ENCODE data around the gene DMRTC1B. TPM values are rescaled to one million over a fixed set of nuclear protein-coding genes. Genes with fewer than 3 reads are reported as not detected.
"Not testable (repeated sequence)": the region's sequence is repeated elsewhere in the genome, so short reads cannot be mapped to it uniquely, and the experiment has no call there.

Gene DMRTC1B, protein sequence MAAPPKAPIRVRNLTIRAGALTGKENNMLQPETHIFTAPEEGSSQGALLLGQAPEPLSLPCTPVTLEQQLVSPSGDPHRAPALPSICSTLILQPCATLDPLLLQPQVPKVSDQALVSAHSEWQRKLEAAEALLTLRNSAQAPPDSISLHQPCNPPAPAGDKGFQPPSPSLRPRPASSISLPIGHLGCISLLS
- not detected in 2 replicates for total RNA-seq (2014; rRNA removed; shearing (Covaris generic))

DNA sequence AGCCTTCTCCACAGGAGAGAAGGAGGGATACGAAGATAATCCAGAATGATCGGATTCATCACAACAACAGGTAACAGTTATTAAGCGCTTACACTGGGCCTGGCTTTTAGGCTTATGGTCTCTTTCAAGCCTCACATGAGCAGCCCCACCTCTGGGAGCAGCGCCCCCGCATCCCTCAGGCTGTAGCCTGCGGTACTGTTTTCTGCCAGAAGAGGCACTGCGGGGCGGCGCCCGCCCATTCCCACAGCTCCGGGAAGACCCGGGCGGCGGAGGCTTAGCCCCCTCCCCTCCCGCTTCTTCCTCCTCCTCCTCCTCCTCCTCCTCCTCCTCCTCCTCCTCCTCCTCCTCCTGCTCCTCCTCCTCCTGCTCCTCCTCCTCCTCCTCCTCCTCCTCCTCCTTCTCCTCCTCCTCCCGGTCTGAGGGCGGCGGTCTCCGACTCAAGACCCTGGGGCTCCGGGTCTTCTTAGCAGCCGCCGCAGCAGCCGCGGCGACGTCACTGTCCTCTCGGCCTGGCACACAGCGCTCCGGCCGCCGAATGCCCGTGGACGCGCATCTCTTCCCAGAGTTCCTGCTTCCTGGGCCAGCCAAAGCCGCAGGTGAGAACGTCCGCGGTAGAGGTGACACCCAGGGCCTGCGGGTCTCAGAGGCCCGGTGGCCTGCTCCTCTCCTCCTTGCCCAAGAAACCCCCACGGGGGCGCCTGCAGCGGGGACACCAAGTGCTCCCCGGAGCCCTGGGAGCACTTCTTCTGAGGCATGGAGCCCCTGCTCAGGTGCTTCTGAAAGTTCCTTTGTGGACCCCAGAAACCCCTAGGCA is at the start of gene DMRTC1B:
Gene DMRTC1B (plus strand): TSS at position 238 of the 814 bp plus-strand sequence. CDS start 68,246 bp downstream, outside the sequence.
- not testable (repeated sequence) for H3K4me3 ChIP-seq; H3K9me3 ChIP-seq (replicated peaks); H3K4me1 ChIP-seq; H3K36me3 ChIP-seq; H3K27ac ChIP-seq; H3K27me3 ChIP-seq; DNase-seq

DNA sequence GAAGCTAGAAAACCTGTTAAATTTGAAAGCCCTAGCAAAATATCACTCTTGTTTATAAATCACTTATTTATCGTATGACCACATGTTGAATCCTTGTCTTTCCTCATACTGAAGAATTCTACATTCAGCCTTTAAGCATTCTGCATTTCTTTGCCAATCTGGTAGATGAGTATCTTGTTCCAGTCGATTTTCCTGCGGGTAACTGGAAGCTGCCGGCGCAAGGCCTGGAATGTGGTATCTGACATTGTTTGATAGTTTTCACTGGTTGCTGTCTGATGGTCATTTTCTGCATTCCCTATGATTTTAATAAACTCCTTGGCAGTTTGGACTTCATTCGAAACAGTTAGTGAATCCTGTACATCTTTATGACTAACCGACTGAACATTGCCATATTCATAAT is 48.8 kb upstream of the DMRTC1B start:
- Histone ChIP-seq H3K9me3 (replicated peaks) (no peaks in the 10 kb centered on the region), H3K27me3 (no peaks in the 10 kb centered on the region), H3K27ac (no peak overlapping the region), H3K4me3 (no peak overlapping the region), H3K4me1 (no peaks in the 10 kb centered on the region), H3K36me3 (no peaks in the 10 kb centered on the region)
- DNase-seq = no peak

DNA sequence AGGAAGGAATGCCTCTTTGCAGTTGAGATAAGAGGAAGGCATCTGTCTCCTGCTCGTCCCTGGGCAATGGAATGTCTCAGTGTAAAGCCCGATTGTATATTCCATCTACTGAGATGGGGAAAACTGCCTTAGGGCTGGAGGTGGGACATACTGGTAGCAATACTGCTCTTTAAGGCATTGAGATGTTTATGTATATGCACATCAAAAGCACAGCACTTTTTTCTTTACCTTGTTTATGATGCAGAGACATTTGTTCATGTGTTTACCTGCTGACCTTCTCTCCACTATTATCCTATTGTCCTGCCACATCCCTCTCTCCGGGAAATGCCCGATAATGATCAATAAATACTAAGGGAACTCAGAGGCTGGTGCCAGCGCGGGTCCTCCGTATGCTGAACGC is 43.1 kb upstream of the DMRTC1B start:
- not testable (repeated sequence) for H3K27ac ChIP-seq; H3K4me1 ChIP-seq; H3K36me3 ChIP-seq; DNase-seq; H3K27me3 ChIP-seq; H3K4me3 ChIP-seq; H3K9me3 ChIP-seq (replicated peaks)

DNA sequence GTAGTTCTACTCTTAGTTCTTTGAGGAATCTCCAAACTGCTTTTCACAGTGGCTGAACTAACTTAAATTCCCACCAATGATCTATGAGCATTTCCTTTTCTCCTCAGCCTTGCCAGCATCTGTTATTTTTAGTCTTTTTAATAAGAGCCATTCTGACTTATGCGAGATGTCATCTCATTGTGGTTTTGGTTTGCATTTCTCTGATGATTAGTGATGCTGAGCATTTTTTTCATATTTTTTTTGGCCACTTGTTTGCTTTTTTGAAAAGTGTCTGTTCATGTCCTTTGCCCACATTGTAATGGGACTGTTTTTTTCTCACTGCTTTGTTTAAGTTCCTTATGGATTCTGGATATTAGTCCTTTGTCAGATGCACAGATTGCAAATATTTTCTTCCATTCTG is 41.1 kb upstream of the DMRTC1B start:
- Histone ChIP-seq H3K4me3 (no peak overlapping the region), H3K27ac (no peak overlapping the region), H3K36me3 (no peaks in the 10 kb centered on the region), H3K9me3 (replicated peaks) (no peaks in the 10 kb centered on the region), H3K27me3 (no peaks in the 10 kb centered on the region), H3K4me1 (no peaks in the 10 kb centered on the region)
- DNase-seq = no peak

DNA sequence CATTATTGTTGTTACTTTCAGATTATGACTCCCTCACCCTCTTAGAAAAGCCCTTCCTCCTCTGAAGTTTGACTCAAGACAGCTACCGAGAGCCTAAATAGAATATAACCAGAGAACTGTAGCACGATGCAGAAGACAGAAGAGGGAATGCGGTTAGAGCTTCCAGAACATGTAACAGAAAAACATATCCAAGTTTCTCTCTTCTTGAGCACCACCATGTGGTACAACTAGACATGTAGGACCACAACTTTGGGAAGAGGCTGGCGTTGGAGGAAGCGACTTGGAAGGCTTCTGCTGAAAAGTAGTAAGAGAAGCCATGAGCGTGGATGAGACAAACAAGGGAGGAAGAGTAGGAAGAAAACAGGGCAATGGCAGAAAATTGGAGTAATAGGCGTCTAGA is 31.1 kb upstream of the DMRTC1B start:
- not testable (repeated sequence) for H3K27ac ChIP-seq; H3K4me3 ChIP-seq; H3K9me3 ChIP-seq (replicated peaks); H3K27me3 ChIP-seq; DNase-seq; H3K4me1 ChIP-seq; H3K36me3 ChIP-seq

DNA sequence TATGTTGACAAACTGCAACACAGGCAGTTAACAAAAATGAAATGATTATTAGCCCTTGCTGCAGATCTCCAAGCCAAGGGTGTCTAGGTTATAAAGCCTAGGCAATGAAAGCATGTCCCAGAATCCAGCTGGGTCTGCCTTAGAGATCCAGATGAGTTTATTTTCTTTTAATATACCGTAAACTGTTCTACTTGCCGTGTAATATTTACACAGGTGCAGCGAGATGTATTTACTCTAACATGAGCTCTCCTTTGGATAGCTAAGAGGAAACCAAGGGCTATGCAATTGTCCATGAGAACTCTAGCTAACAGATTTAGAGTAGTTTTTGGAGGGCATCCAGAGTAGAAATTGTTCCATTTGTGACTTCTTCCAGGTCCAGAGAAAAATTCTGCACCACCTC is 28.1 kb upstream of the DMRTC1B start:
- not testable (repeated sequence) for H3K27ac ChIP-seq; H3K9me3 ChIP-seq (replicated peaks); H3K4me3 ChIP-seq; H3K27me3 ChIP-seq; H3K36me3 ChIP-seq; H3K4me1 ChIP-seq; DNase-seq

DNA sequence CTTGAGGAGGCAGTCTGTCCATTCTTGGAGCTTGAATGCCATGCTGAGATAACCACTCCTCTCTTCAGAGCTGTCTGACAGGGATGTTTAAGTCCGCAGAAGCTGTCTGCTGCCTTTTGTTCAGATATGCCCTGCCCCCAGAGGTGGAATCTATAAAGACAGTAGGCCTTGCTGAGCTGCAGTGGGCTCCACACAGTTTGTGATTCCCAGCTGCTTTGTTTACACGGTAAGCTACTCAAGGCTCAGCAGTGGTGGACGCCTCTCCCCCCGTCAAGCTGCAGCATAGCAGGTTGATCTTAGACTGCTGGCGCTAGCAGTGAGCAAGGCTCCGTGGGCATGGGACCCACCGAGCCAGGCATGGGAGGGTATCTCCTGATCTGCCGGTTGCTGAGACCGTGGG is 16.2 kb upstream of the DMRTC1B start:
- H3K4me1 ChIP-seq; H3K4me3 ChIP-seq; DNase-seq; H3K27me3 ChIP-seq; H3K9me3 ChIP-seq (replicated peaks); H3K36me3 ChIP-seq; H3K27ac ChIP-seq: not testable (repeated sequence)

DNA sequence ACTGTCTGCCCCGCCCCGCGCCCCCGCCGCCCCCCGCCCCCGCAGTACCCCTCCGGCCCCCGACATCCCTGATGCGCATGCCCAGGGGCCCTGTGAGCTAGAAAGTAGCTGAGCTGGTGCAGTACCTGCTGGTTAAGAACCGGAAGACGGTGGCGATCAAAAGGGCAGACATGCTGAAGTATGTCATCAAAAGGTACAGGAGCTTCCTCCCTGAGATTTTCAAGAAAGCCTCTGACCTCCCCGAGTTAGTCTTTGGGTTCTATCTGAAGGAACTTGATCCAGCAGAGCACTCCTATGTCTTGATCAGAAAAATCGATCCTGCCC is 739 bp downstream of the DMRTC1B start:
- H3K4me1 ChIP-seq; H3K27ac ChIP-seq; DNase-seq; H3K36me3 ChIP-seq; H3K27me3 ChIP-seq; H3K4me3 ChIP-seq; H3K9me3 ChIP-seq (replicated peaks): not testable (repeated sequence)

DNA sequence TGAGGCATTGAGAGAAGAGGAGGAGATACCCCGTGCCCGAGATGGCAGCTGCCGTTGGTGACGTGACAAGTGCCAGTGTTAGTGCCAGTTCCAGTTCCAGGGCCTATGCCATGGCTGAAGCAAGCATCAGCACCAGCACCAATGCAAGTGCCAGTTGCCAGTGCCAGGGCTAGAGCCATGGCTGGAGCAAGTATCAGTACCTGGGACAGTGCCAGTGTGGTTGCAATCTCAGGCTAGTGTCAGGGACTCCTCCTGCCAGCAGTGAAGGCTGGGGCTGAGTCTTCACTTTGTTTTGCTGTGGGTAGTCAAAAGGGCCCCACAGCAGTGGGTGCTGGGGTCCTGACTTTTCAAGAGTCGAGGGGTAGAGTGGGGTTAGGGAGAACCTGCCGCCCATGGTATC is 1.5 kb downstream of the DMRTC1B start:
- not testable (repeated sequence) for H3K27me3 ChIP-seq, H3K4me3 ChIP-seq

DNA sequence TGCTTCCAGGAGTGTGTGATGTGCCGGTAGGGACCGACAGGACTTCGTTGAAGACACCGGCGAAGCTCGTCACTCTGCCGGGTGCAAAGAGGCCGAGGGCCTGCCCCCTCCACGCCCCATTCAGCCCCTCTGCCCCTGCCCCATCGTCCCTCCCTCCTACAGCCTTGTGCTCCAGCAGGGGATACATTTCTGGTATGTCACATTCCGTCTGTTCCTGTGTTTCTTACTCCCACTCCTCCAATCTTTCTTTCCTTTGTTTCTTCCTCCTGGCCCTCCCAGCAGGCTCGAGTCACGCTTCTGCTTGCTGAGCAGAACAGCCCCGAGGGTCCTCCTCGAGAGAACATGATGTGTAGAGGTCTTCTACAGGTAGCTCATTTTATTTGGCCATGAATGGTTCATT is 5.9 kb downstream of the DMRTC1B start, which contains the start of gene FAM236B:
Gene FAM236B (minus strand): TSS at position 101 of the 400 bp plus-strand sequence. CDS start 100 bp downstream, at position 1.
- H3K36me3 ChIP-seq; DNase-seq; H3K27me3 ChIP-seq; H3K4me1 ChIP-seq; H3K9me3 ChIP-seq (replicated peaks); H3K4me3 ChIP-seq; H3K27ac ChIP-seq: not testable (repeated sequence)

More for the DNA sequence above, 1.5 kb downstream of the DMRTC1B start:
- not testable (repeated sequence) for H3K4me1 ChIP-seq; H3K9me3 ChIP-seq (replicated peaks); DNase-seq; H3K27ac ChIP-seq; H3K36me3 ChIP-seq

DNA sequence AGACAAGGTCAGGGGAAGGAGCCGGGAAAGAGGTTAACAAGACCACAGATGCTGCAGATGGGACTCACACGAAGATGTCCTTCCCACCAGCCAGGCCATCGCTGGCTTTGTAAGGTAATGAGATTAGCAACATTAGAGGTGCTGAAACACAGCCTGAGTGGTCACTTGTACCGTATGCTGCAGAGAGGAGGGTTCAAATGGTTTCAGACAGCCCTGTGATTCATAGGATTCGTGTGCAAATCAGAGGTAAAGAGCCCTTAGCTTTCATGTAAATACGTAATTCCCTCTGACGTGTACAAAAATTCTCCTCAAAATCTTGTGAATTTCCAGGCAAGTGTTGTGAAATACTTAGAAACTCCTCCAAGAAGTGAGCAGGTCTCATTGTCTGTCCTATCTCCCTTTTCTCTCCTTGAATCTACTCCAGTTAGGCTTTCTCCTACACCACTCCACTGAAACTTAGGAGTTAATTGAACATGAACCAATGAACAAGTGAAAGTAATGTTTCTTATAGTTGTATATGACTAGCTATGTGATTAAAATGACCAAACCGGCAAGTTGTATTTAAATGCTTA is 6.8 kb downstream of the DMRTC1B start:
- not testable (repeated sequence) for H3K36me3 ChIP-seq; H3K4me1 ChIP-seq; H3K27ac ChIP-seq; H3K9me3 ChIP-seq (replicated peaks); H3K4me3 ChIP-seq; DNase-seq; H3K27me3 ChIP-seq

DNA sequence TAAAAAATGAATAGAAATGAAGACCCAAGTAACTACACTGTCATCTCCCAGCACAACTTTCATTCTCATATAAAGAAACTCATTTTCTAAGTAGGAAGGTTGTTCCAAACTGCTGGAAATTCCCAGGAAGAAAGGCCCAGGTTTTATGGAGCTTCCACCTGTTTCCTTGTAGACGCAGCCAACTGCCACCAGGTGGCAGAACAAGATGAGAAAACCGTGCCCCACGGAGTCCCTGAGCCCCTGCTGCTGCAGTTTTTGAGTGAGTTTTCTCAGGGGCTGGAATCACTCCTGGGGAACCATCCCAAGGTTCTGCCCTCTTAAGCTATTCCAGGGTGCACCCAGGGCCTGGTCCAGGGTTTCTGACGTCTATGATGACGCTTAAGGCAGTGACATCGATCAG is 7.3 kb downstream of the DMRTC1B start:
- H3K4me3 ChIP-seq; DNase-seq; H3K9me3 ChIP-seq (replicated peaks); H3K27me3 ChIP-seq; H3K27ac ChIP-seq; H3K4me1 ChIP-seq; H3K36me3 ChIP-seq: not testable (repeated sequence)

DNA sequence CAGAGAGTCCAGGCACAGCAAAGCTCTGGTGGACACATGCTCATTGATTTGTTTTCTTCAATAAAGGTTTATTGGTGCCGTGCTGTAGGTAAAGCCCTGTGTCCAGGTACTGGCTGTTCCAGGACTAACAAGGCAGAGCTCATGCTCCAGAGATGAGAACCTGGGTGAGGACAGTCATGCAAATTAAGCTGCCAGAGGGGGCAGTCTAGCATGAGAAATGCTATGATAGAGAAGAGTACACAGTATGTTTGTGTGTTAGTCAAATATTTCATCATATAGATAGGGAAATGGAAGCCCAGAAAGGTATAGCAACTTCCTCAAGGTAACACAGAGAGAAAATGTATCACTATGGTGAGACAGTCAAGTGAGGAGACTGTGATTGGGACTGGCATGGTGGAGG is 11.5 kb downstream of the DMRTC1B start:
- not testable (repeated sequence) for H3K4me3 ChIP-seq, H3K4me1 ChIP-seq, H3K36me3 ChIP-seq

DNA sequence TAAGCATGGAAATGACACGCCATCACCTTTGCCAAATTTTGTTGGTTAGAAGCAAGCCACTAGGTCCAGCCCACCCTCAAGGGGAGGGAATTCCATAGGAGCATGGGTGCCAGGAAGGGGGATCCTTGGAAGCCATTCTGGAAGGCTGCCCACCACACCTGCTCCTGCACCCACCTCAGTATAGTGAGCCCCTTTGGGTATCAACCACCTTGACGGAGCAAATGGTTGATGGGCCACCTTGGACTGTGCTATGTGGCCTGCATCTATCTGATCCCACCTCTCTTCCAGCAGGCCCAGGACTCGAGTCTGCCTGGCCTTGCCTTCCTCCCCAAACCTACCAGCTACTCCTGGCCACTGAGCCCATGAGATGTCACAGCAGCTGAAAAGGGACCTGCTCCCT is 13.7 kb downstream of the DMRTC1B start:
- H3K4me1 ChIP-seq; DNase-seq; H3K27me3 ChIP-seq; H3K4me3 ChIP-seq; H3K36me3 ChIP-seq; H3K27ac ChIP-seq; H3K9me3 ChIP-seq (replicated peaks): not testable (repeated sequence)

More for the DNA sequence above, 11.5 kb downstream of the DMRTC1B start:
- not testable (repeated sequence) for H3K27ac ChIP-seq; H3K27me3 ChIP-seq; H3K9me3 ChIP-seq (replicated peaks); DNase-seq

DNA sequence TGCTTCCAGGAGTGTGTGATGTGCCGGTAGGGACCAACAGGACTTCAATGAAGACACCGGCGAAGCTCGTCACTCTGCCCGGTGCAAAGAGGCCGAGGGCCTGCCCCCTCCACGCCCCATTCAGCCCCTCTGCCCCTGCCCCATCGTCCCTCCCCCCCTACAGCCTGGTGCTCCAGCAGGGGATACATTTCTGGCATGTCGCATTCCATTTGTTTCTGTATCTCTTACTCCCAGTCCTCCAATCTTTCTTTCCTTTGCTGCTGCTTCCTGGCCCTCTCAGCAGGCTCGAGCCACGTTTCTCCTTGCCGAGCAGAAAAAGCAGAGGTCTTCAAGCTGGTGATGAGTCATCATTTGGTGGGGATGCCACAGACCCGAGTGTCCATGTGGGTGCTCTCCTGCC is 31.4 kb downstream of the DMRTC1B start, which contains the start of gene FAM236D:
Gene FAM236D (minus strand): TSS at position 101 of the 400 bp plus-strand sequence. CDS start 100 bp downstream, at position 1.
- not testable (repeated sequence) for H3K4me1 ChIP-seq, H3K27me3 ChIP-seq

More for the DNA sequence above, 31.4 kb downstream of the DMRTC1B start, which contains the start of gene FAM236D:
- H3K9me3 ChIP-seq (replicated peaks); H3K36me3 ChIP-seq; DNase-seq; H3K27ac ChIP-seq; H3K4me3 ChIP-seq: not testable (repeated sequence)
